GM12873 (cell line): Measurements from ENCODE around the gene FRAT1.

Experiments used
- TF ChIP-seq, protein P1 (sequence below): IDR thresholded peaks from 2 replicates; pipeline ENCODE4 v1.5.1; 2012; ENCODE audit warnings: low read depth, mild to moderate bottlenecking, moderate library complexity, low read length, control low read depth; ENCODE audit not compliant: insufficient read depth; ENCODE audit errors: missing control alignments

The FRAT1 gene

DNA sequence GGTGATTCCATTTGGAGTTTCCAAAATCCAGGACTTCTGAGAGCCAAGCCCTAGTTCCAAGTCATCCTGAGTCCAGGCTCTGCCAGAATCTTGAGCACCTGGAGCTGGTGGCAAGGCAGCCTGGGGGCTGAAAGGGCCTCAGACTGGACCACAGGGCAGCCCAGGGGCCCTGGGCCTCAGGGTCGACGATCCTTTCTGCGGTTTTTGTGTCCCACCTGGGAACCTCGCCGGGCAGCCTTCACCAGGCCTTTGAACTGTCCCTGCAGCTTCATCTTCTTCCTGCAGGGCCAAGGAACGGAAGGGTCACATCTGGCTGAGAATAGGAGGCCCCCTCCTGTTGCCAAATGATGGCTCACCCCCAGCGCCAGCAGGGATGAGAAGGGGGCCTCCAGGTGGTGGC lies 37.8 kb downstream of the FRAT1 start:
- TF ChIP-seq, protein P1, sequence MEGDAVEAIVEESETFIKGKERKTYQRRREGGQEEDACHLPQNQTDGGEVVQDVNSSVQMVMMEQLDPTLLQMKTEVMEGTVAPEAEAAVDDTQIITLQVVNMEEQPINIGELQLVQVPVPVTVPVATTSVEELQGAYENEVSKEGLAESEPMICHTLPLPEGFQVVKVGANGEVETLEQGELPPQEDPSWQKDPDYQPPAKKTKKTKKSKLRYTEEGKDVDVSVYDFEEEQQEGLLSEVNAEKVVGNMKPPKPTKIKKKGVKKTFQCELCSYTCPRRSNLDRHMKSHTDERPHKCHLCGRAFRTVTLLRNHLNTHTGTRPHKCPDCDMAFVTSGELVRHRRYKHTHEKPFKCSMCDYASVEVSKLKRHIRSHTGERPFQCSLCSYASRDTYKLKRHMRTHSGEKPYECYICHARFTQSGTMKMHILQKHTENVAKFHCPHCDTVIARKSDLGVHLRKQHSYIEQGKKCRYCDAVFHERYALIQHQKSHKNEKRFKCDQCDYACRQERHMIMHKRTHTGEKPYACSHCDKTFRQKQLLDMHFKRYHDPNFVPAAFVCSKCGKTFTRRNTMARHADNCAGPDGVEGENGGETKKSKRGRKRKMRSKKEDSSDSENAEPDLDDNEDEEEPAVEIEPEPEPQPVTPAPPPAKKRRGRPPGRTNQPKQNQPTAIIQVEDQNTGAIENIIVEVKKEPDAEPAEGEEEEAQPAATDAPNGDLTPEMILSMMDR, result no peak

DNA sequence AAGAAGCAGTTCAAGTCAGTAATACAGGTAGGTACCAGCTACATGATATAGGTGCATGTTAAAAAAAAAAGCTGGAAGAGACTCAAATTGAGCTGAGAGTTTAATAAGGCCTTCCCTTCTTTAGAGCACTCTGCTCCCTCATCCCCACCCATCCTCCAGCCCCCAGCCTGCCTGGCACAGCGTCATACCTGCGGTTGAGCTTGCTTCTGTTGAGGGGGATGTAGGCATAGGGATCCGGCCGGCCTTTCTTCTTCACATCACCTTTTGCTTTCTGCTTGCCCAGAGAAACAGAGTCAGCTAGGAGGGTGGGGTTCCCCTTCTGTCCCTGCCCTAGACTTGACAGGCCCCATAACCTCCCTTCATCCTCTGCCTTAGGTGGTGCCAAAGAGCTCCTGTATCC lies 39.3 kb downstream of the FRAT1 start:
- TF ChIP-seq, protein P1, result no peak

DNA sequence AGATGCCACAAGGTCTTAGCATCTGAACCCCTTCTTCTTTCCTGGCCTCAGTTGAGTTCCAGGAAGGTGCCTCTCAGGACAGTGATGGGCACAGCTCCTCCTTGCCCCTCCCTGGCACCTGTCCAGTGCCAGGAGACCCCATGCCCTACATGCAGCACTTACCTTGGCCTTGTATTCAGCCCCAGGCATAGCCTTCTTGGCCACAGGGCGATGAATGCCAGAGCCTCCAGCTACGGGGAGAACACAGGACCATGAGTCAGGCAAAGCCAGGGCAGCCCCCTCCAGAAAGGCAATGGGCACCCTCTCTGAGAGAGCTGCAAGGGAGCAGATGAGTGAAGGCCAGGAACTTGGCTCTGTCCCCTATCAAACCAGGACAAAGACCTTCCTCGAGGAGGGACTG lies 39.7 kb downstream of the FRAT1 start:
- TF ChIP-seq, protein P1, result no peak

DNA sequence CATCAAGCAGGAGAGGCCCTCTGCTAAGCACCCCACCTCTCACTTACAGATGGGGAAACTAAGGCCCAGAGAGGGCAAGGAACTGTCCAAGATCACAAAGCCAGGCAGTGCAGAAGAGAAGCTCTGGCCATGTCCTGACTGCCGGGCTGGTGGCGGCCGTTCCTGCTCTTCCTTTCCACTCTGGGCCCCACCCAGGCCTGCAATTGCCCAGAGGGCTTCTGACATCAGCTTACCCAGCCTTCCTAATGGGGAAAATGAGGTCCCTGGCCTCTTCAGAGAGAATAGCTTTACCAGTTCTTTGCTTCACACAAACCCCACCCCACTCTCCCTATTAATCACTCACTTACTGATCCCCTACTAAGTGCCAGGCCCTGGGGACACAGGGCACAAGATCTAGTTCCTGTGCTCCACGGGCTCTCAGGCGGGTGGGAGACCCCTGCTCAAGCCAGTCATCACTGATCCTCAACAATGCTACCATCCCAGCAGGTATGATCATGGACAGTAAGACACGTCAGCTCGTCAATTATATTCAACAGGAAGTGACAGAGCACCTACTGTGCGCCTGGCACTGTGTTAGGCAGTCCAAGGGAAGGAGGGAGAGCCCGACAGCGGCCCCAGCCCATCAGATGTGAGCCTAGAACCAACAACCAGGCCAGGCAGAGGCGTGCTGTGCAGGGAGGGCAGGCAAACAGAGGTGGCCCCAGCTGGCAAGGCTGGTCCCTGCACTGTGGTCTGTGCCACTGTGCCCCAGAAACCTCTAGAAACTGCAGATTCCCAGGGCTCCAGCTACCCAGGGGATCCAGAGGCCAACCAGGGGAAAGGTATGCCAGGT lies 41.9 kb downstream of the FRAT1 start:
- TF ChIP-seq, protein P1, result no peak

DNA sequence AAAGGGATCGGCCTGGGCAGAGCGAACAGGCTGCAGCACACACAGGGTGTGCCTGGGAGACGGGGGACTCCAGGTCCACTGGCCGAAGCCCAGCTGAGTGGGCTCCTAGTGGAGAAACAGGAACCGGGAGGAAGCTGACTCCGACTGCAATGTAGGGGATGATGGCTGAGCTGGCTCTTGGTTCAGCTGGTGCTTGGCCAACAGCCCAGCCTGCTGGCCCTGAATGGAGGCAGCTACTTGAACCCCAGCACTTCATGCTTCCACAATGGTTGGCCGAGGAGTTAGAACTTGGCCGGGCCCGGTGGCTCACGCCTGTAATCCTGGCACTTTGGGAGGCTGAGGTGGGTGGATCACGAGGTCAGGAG lies 42.4 kb downstream of the FRAT1 start:
- TF ChIP-seq, protein P1, result no peak

DNA sequence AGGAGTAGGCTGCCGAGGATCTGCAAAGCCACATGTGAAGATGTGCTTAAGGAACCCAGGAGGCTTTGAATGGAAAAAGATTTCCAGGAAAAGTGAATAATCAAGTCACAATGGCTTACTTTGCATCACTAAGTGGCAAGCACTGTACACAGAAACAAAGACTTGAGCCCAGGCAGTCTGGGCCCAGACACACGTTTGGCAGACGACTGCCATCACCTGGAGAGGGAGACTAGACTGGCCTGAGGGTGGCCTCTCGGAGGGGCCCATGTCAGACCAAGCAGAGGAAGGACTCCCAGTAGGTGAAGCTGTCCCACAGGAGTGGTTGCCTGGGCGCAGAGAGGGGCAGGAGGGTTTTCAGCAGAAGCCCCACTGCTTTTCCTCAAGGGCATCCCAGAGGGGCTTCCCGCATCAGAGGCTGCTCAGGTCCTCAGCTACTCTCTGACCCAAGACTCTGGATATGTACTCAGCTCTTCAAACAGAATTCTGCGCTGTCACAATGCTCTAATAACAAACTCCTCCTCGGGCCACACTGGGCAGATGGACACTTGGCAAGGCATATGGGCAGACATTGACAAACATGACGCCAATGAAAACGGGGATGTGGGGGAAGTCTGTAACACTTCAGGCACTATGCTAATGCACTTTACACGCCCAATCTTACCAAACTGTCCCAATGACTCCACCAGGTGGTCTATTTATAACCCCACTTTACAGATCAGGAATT lies 43.4 kb downstream of the FRAT1 start:
- TF ChIP-seq, protein P1, result no peak

DNA sequence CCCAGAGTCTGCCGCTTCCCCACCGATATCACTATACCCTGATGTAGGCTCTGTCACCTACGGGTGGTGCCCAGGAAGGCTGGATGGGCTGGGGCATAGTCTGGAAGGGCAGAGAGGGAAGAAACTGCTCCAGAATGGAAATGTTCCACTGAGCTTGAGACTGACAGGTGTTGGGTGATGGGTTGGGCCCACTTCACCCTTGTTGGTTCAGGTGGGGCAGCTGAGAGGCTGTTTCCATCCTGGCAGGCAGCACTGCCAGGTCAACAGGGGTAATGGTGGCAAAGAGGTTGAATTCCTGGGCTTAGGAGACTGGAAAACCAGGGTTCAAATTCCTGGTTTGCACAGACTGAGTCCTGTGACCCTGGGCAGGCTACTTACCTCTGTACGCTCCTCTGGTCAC lies 44.0 kb downstream of the FRAT1 start:
- TF ChIP-seq, protein P1, result no peak
